Common myeloid progenitor, CD34-positive (primary cell): ENCODE results near the gene HSPA2.
A peak's percentile ranks its signal among the peaks of the same experiment; 100 is the strongest.

Experiments
- CTCF ChIA-PET: fragments of 350-600 bp; sonication (Branson Sonifier 250); formaldehyde crosslinking; loops from one replicate; lab custom pipeline; 2021; ENCODE audit warnings: antibody characterized with exemption; lab: Charles Lee
- POLR2A ChIA-PET: fragments of 350-600 bp; sonication (Branson Sonifier 250); formaldehyde crosslinking; loops from one replicate; lab custom pipeline; 2021; ENCODE audit warnings: antibody characterized with exemption; lab: Charles Lee
- DNase-seq, 3 donors: peaks; one replicate each; pipeline versions ENCODE4 v3.0.0 to v3.0.0-alpha.2; 2013
- H3K27ac ChIP-seq, 2 experiments: 1 replicate in 1 of 2; 2 replicates in 1 of 2; pipeline ENCODE4 v1.7.0; 2013; ENCODE audit warnings: inconsistent platforms in 2 of 2, low read length in 2 of 2, mild to moderate bottlenecking in 2 of 2, low read depth in 1 of 2, moderate library complexity in 1 of 2; ENCODE audit not compliant: severe bottlenecking in 2 of 2, insufficient read depth in 1 of 2, poor library complexity in 1 of 2
- H3K27me3 ChIP-seq, 5 experiments: replicated peaks in 2 of 5; 1 replicate in 3 of 5; 2 replicates in 2 of 5; pipeline versions ENCODE4 v1.6.1 to v1.7.0; 2013; ENCODE audit warnings: low read length in 4 of 5, mild to moderate bottlenecking in 2 of 5, moderate library complexity in 2 of 5, inconsistent platforms in 1 of 5; ENCODE audit not compliant: insufficient read depth in 5 of 5, control insufficient read depth in 4 of 5
- H3K36me3 ChIP-seq, 4 experiments: 1 replicate in 2 of 4; 2 replicates in 2 of 4; pipeline versions ENCODE4 v1.6.1 to v1.7.0; 2013; ENCODE audit warnings: low read length in 3 of 4, control low read depth in 1 of 4, mild to moderate bottlenecking in 1 of 4; ENCODE audit not compliant: control insufficient read depth in 4 of 4, insufficient read depth in 4 of 4
- H3K4me1 ChIP-seq, 4 experiments: 1 replicate in 3 of 4; 2 replicates in 1 of 4; pipeline versions ENCODE4 v1.6.1 to v1.7.1; 2013; ENCODE audit warnings: low read length in 3 of 4, mild to moderate bottlenecking in 3 of 4, control low read depth in 1 of 4, inconsistent platforms in 1 of 4, moderate library complexity in 1 of 4; ENCODE audit not compliant: control insufficient read depth in 4 of 4, insufficient read depth in 4 of 4; ENCODE audit errors: control extremely low read depth in 1 of 4
- H3K4me3 ChIP-seq, 7 experiments: 1 replicate in 4 of 7; 2 replicates in 3 of 7; pipeline versions ENCODE4 v1.5.1 to v1.7.0; 2013; ENCODE audit warnings: mild to moderate bottlenecking in 7 of 7, low read length in 6 of 7, moderate library complexity in 6 of 7, inconsistent platforms in 2 of 7, low read depth in 2 of 7, control low read depth in 1 of 7; ENCODE audit not compliant: insufficient read depth in 4 of 7, control insufficient read depth in 1 of 7; ENCODE audit errors: extremely low read depth in 1 of 7
- H3K9me3 ChIP-seq, 5 experiments: 1 replicate in 4 of 5; 2 replicates in 1 of 5; pipeline versions ENCODE4 v1.6.1 to v1.7.1; 2013; ENCODE audit warnings: low read length in 4 of 5, mild to moderate bottlenecking in 2 of 5, inconsistent platforms in 1 of 5, low read depth in 1 of 5, moderate library complexity in 1 of 5; ENCODE audit not compliant: control insufficient read depth in 4 of 5, insufficient read depth in 2 of 5; ENCODE audit errors: control extremely low read depth in 1 of 5
- WGBS: methylation state at CpG from one replicate; pipeline ENCODE4 v1.1.5; 2013; ENCODE audit not compliant: insufficient coverage; 5-methylcytosine and 5-hydroxymethylcytosine counted together

The HSPA2 gene

GRCh38 chr14:64504897-64505794, 35.4 kb upstream of the HSPA2 start:
- ChIA-PET CTCF (interaction anchor here (0.7 to 1.0 kb wide), 3 partner anchors 20 to 308 kb away, joined by 3 to 5 read pairs (median 3); no protein-coding TSS in a partner anchor), POLR2A (interaction anchor here (1.0 to 2.7 kb wide), 6 partner anchors 10 to 167 kb away, joined by 3 to 8 read pairs (median 3); no protein-coding TSS in a partner anchor)
- Histone ChIP-seq H3K9me3 (no peaks in the 10 kb centered on the region), H3K4me1 (peaks cover 33 to 74% (median 59%) of the 10 kb centered on the region in 4 experiments), H3K27me3 (no peaks in the 10 kb centered on the region), H3K4me3 (peak overlapping the region; percentile 75 to 97 (median 90)), H3K36me3 (no peaks in the 10 kb centered on the region), H3K27ac (peak overlapping the region; percentile 97 to 99)
- under 1% methylated on average over 48 of the region's 68 CpGs for WGBS
- peak; percentile 77 to 91 (median 89) for DNase-seq

- no peaks in the 10 kb centered on the region for H3K9me3 ChIP-seq
- DNase-seq = peak in 1 of 3 donors; percentile 20
- peak overlapping the region in 1 of 2 experiments; percentile 5 for H3K27ac ChIP-seq
- H3K4me3 ChIP-seq = peak overlapping the region in 5 of 7 experiments; percentile 3 to 63 (median 40)
- CTCF ChIA-PET = no interaction called here
- no peaks in the 10 kb centered on the region for H3K27me3 ChIP-seq
- H3K4me1 ChIP-seq = peaks cover 33 to 75% (median 65%) of the 10 kb centered on the region in 4 experiments
- H3K36me3 ChIP-seq = no peaks in the 10 kb centered on the region
- no CpG with 5 or more reads among the region's 3 CpGs for WGBS
- POLR2A ChIA-PET = no interaction called here
Measured at GRCh38 chr14:64506721-64507120, 33.8 kb upstream of the HSPA2 start.

- Histone ChIP-seq H3K4me1 (peaks cover 27 to 69% (median 60%) of the 10 kb centered on the region in 4 experiments), H3K4me3 (peak overlapping the region in 2 of 7 experiments; percentile 6 to 33), H3K36me3 (no peaks in the 10 kb centered on the region), H3K9me3 (no peaks in the 10 kb centered on the region), H3K27ac (peak overlapping the region in 1 of 2 experiments; percentile 9), H3K27me3 (no peaks in the 10 kb centered on the region)
- ChIA-PET POLR2A (no interaction called here), CTCF (no interaction called here)
- WGBS = 80% methylated on average over 3 of the region's 4 CpGs
- DNase-seq = peak in 1 of 3 donors; percentile 26
Measured at GRCh38 chr14:64507376-64508156, 33.0 kb upstream of the HSPA2 start.

- DNase-seq = peak in 2 of 3 donors; percentile 63 to 75
- Histone ChIP-seq H3K4me3 (no peak overlapping the region), H3K27ac (no peak overlapping the region), H3K9me3 (no peaks in the 10 kb centered on the region), H3K36me3 (no peaks in the 10 kb centered on the region), H3K27me3 (no peaks in the 10 kb centered on the region), H3K4me1 (peaks cover 24 to 62% (median 53%) of the 10 kb centered on the region in 4 experiments)
- ChIA-PET POLR2A (no interaction called here), CTCF (interaction anchor here (0.7 to 1.6 kb wide), 3 partner anchors 10 to 42 kb away, joined by 3 to 5 read pairs (median 3); no protein-coding TSS in a partner anchor)
- 40% methylated on average over 1 of the region's 1 CpG for WGBS
Measured at GRCh38 chr14:64508215-64508776, 32.2 kb upstream of the HSPA2 start.

- peaks cover 24 to 61% (median 53%) of the 10 kb centered on the region in 4 experiments for H3K4me1 ChIP-seq
- ChIA-PET POLR2A (no interaction called here), CTCF (interaction anchor here (0.7 to 1.6 kb wide), 8 partner anchors 9 to 43 kb away, joined by 3 to 5 read pairs (median 3); no protein-coding TSS in a partner anchor)
- H3K27ac ChIP-seq = peak overlapping the region in 1 of 2 experiments; percentile 6
- no peaks in the 10 kb centered on the region for H3K27me3 ChIP-seq
- no peak for DNase-seq
- WGBS = 100% methylated on average over 3 of the region's 8 CpGs
- H3K9me3 ChIP-seq = no peaks in the 10 kb centered on the region
- H3K36me3 ChIP-seq = no peaks in the 10 kb centered on the region
- no peak overlapping the region for H3K4me3 ChIP-seq
Measured at GRCh38 chr14:64509036-64509435, 31.5 kb upstream of the HSPA2 start.

GRCh38 chr14:64510825-64511671, 29.5 kb upstream of the HSPA2 start:
- Histone ChIP-seq H3K4me1 (peaks cover 19 to 53% (median 46%) of the 10 kb centered on the region in 4 experiments), H3K36me3 (no peaks in the 10 kb centered on the region), H3K4me3 (peak overlapping the region in 1 of 7 experiments; percentile 37), H3K27me3 (no peaks in the 10 kb centered on the region), H3K9me3 (no peaks in the 10 kb centered on the region), H3K27ac (peak overlapping the region in 1 of 2 experiments; percentile 38)
- peak; percentile 73 to 80 (median 74) for DNase-seq
- CTCF ChIA-PET = interaction anchor here (1.0 to 2.2 kb wide), 14 partner anchors 8 to 126 kb away, joined by 3 to 14 read pairs (median 4); no protein-coding TSS in a partner anchor
- no CpG with 5 or more reads among the region's 4 CpGs for WGBS
- POLR2A ChIA-PET = interaction anchor here (0.6 kb wide), 1 partner anchor 329 kb away, joined by 3 read pairs; no protein-coding TSS in a partner anchor
